ENCODE data around the gene GNAQ.

Gene GNAQ

DNA sequence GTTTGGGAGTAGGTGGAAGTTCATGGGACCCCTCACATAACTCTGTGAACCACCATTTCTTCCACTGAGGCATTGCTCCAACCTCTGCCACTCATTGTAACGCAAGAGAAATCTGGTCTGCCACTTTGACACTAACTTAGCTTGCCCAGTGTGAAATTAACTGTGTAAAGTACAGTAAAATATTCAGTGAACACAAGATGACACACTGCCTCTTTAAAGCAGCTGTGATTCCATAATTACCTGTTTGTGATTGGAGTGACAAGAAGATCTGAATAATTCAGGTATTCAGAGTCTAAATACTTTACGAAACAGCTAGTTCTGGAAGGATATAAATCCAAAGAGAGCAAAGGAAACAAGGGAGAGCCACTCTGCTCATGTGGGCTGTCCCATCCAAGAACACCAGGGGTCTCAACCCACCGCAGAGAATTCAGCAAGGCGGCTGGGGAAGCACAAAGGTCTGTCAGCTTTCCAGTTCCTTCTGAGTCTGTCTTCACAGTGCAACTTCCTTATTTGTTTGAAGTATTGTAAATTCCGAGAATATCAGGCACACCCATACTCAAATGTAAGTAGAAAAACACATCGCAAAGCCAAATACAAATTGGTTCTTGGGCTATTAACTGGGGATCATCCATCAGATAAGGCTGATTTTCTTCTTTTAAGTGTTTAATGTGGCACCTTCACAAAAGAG, 86.9 kb downstream of the GNAQ start:
- DNase-seq (ENCODE audit: low read depth), result no peak

DNA sequence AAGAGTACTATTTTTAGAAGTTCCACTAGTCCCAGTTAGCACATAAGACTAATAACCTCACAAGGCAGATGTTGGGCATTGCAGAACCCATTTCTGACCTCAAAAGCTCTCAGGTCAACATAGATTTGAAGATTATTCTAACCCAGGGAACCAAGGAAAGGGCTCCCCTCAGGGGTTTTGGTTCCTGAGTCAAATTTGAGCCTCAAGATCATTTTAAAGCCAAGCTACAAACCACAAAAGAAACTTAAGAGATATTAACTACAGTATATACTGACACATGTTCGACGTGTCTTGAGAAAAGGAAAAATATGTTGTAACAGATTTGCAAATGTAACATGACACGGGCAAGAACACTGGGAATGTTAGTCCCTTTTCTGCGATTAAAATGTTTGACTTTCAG, 88.6 kb downstream of the GNAQ start:
- DNase-seq (ENCODE audit: low read depth), result peak; percentile 34

DNA sequence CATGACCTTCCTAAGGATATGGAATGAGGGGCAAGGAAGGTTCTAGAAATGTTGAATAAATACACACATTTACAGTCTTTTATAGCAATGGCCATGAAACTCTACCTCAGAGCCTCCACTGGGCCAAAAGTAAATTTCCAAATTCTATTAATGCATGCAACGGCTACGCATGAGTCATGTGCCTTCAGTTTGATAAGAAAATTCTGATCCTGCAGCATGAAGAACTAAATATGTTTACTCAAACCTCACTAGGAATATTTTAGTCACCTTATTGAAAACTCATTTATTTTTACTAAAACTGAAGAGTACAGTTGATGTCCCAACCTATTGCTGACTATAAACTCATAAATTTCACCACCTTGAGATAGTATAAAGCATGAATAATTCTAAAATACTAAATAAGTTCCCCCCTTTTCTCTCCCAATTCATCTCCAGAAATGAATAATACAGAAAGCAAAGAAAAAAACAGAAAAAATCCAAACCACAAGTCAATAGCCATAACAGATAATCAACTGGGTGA, 92.4 kb downstream of the GNAQ start:
- no peak for DNase-seq (ENCODE audit: low read depth)

DNA sequence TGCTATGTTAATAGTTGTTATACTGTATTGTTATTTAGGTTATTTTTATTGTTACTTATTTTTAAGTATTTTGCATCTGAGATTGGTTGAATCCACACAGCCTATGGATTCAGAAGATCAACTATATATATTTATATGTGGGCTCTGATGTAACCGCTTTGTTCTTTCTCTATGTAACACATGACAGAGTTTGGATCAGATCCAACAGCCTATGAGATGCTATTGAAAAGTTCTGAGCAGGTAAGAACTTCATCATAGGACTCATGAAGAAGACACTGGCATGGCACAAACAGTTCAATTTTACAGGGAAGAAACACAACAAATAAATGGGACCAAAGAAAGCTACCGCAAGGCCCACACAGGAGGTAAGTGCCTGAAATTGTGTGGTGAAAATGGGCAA, 93.4 kb downstream of the GNAQ start:
- no peak for DNase-seq (ENCODE audit: low read depth)

DNA sequence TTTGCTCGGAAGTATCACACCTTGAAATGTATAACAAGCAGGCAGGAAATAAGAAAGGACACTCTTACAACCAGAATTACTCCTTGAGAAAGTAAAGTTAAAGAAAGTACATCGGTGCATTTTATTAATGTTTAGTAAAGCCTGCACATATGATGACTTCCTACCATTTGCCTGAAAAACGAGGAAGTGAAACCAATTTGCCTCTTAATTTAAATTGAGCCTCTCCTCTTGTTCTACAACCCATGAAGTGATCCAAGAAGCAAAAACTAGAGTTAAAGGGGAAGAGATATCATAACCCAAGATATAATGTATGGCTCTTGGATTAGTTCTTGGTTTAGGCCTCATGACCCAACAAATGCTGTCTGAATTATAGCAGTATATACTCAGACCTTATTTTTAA, 95.6 kb downstream of the GNAQ start:
- DNase-seq (ENCODE audit: low read depth), result no peak

DNA sequence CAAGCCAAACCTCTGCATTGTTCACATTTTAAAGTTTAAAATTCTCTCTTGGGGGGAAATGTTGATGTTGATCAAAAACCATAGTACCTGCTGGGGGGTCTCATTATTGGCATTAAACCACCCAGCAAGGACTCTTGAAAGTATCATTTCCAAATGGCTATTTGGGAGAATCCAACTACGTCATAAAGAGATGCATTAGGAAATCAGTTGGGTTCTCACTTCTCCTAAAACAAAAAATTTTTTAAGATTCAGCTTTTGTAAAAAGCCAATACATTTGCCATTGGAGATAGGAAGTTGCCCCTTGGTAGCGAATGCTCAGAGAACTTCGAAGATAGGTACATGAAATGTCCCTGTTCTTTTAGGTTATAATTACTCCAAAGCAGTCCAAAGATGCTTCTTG, 96.4 kb downstream of the GNAQ start:
- no peak for DNase-seq (ENCODE audit: low read depth)

DNA sequence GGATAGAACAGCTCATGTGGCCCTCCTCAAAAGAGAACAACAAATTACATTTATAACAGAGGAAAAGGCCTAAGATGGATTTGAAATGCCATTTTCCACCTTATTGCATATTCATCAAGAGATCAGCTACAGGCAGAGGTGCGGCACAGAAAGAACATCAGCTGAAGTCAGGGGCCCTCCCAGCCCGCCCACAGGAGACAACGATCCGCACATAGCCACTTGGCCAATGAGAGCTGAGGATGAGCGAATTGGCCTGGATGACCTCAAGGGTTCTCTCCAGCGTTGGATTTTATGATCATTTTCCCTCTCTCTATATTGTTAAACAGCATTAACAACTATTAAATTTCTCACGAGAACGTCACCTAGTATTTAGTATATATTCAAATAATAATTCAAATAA, 97.6 kb downstream of the GNAQ start:
- no peak for DNase-seq (ENCODE audit: low read depth)

DNA sequence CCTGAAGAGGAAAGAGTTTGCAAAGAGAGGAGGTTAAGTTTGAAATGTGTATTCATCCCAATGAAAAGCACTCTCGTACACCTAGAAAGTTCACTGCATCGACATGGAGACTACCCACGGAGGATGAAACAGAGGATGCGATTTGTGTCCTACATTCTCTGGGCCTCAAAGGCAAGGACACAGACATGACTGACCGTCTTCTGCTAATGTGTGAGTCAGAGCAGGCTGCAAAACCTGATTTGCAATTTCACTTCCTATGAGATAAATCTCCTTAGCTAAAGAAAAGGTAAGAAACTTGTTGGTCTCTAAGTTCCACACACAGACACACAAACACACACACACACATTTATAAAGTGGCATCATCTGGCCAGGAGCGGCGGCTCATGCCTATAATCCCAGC, 98.6 kb downstream of the GNAQ start:
- DNase-seq (ENCODE audit: low read depth), result no peak

DNA sequence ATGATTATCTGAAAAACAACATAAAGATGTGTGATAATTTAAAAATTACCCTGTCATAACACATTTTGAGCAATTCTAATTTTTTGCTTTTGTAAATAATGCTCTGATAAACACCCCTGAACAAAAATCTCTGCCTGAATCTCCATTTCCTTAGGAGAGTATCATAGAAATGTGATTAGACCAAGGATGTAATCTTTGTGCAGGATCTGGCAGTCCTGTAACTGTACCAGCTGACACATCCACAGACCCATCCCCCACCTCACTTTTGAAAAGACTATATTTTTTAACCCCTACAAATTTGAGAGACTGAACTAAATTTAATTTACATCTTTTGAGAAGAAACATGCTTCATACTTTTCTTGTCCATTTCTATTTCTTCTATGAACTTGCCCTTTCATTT, 101.7 kb downstream of the GNAQ start:
- DNase-seq (ENCODE audit: low read depth), result no peak

DNA sequence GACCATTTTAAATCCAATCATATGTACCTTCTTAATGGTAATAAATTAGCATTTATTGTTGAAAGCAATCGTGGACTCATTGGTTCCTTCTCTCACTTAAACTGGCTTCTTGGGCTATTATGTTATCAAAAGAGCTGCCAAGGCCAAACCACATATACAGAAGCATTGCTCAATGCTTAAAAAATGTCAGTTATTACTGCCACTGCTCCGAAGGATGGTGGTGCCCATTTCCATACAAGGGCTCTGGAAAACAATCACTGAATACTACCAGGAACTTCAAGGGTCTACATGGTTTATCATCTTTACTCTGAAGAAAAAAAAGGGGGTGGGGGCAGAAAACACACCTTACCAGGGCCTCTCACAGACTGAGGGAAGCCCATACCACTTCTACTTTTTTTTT, 104.3 kb downstream of the GNAQ start:
- DNase-seq (ENCODE audit: low read depth), result peak; percentile 71

DNA sequence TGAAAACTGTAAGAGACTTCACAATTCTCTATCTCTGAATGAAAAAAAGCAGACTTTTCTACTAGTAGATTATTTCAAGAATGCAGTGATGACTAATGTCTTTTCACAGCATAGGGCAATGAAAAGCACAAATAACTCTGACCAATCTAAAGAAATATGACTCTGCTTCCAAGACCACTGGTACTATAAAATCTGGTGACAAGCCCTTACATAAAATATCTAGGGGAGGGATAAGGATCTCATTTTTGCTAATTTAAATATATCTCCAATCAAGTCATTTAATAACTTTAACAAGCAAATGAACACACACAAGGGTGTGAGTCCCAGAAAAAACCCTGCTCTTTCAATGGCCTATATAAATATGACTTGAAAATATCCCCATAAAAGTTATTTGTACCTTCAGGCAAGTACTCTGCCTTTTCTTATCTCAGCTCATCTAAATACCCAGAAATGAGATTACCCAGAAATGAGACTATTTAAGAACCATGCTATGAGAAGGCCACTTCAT, 105.2 kb downstream of the GNAQ start:
- peak; percentile 43 for DNase-seq (ENCODE audit: low read depth)

DNA sequence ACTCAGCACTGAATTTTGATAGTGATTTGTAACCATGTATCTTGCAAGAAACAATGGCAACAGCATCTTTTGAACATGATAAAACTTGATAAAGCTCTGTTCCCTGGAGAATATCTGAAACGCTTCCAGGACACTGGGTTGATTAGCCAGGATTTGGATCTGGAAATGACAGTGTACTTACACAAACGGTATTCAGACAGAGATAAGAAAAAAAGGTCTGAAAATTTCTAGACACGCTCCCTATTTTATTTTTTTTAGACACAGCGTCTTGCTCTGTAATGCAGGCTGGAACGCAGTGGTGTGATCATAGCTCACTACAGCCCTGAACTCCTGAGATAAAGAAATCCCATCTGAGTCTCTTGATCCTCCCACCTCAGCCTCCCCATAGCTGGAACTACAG, 109.0 kb downstream of the GNAQ start:
- DNase-seq (ENCODE audit: low read depth), result no peak

DNA sequence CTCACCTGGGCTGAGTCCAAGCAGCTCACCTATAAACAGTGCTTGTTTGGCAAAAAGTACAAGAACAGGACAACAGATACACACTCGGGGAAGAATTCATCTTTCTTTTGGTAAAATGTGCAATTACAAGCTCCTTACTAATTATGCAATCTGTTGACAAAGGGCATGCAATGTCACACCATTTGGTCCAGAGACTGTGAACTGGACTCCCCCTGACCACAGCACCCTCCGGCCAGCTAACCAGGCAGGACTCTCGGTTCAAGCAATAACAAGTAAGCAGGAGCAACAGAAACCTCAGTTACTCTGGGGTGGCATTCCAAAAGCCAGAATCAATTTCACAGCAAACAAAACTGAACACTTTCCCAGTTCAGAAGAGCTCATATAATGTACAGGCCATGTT, 113.8 kb downstream of the GNAQ start:
- no peak for DNase-seq (ENCODE audit: low read depth)

DNA sequence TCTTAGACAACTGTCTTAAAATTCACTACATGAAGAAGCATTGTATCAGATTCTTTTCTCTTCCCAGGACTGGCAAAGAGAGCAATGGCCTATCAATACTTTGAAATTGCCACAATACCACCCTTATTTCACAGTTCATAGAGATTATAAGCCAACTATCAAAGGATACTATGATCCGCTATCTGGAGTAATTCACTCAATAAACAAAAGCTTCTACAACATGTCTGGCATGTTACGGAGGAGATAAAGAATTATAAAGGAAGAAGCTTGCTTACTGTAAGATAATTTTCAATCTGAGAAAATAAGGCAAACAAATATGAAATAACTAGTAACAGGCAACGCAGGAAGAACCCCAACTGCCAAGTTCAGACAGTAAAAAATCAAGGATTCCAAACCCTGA, 114.8 kb downstream of the GNAQ start:
- no peak for DNase-seq (ENCODE audit: low read depth)

DNA sequence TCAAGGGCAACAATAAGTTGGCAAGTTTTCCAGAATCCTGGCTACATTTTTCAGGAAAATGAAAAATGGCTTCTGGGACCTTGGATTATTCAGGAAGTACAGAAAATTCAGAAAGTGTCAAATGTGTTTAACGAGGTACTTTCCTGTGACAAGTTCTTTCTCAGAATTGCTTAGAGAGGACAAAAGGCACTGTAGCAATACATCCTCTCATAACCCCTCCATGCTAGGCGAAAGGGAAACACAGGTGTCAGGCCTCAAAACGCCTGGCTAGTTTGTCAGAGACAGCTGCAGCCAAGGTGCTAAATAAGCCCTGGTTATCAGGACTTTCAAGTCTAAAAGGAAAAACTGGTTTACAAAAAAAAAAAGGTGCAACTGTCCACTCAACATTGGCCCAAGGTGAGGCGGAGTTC, 115.2 kb downstream of the GNAQ start:
- DNase-seq (ENCODE audit: low read depth), result no peak

DNA sequence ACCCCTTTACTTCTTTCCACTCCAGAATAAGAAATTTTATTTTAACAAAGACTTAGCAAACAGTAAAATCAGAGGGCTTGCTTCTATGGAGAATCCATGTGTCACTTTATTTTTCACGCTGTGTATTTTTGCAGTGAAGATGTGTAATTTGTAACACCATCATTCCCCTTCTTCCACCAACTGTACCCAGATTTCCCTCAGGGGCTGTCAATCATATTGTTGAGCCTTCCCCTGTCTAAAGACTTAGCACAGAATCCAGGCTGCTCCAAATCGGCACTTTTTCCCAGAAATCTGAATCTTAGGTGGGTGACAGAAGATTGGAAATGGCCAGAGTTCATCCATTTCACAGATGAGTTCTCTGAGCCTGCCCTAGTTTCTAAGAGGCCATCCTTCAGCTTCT, 115.9 kb downstream of the GNAQ start:
- DNase-seq (ENCODE audit: low read depth), result no peak

DNA sequence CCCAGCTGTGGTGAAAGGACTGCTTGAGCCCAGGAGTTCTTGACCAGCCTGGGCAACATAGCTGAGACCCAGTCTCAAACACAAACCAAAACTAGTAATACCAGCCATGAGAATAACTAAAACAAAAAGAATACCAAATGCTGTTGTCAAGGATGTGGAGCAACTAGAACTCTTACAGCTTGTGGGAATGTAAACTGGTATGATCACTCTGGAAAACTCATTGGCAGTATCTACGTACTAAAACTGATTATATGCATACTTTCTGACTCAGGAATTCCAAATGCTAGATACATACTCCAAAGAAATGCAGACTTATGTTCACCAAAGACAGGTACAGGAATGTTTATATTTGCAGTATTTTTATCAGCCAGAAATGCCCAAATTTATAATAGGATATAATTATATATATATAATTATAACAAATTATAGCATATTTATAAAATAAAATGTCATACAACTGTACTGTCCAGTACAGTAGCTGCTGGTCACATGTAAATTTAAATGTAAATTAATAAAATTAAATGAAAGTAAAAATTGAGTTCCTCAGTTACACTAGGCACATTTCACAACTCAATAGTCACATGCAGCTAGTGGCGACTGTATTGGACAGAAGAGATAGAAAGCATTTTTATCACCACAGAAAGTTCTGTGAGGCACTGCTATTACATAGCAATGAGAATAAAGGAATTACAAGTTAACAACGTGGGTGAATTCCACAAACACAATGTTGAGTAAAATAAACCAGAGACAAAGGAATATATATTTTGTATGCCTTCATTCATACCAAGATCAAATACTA, 118.5 kb downstream of the GNAQ start:
- DNase-seq (ENCODE audit: low read depth), result no peak

DNA sequence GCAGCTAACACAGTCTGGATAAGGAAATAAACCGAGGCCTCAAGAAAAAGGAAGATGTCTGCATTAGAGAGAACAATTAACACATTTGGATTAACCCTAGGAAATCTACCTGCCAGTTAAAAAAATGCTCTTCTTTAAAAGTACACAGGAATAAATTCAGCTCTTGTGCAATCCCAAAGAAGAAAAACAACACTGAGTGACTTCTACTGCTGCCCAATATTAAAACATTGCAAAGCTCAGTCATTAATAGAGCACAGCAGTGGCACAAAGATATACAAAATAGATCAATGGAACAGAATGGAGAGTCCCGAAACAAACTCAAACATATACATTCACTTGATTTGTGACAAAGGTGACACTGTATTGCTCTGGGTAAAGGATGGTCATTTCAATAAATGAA, 119.7 kb downstream of the GNAQ start:
- no peak for DNase-seq (ENCODE audit: low read depth)

DNA sequence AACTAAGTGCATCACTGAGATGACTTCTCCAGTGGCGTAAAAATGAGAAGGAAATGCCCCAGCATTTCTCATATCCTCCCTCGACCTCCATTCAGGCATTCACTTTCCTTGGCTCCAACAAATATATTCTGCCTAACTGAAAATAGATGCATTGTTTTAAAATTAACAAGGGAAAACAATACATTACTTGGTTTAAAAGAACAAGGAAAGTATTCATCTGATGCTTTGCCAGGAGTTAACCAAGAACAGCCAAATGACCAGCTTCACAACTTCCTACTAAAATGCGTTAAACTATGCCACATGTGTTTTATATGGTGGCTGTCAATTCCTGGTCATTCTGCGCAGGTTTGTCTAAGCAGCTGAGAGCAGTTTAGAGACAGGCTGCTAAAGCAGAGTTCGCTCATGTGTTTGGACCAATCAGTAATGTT, 121.4 kb downstream of the GNAQ start:
- peak; percentile 18 for DNase-seq (ENCODE audit: low read depth)

DNA sequence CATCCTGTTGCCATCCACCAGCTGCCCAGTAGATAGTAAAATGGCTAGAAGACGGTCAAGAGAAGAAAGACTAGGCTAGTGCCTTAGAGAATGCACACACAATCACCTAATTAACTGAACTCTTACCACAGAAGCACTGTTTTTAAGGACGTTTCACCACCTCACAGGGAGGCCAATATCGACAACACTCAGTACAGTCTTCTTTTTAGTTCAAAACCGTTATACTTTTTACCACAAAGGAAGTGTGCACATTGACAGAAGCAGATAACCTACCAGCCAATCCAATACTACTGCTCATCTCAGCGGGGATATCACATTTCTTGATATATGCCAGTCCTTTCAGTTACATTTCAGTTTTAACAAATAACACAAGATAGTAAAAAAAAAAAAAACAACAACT, 122.3 kb downstream of the GNAQ start:
- no peak for DNase-seq (ENCODE audit: low read depth)

DNA sequence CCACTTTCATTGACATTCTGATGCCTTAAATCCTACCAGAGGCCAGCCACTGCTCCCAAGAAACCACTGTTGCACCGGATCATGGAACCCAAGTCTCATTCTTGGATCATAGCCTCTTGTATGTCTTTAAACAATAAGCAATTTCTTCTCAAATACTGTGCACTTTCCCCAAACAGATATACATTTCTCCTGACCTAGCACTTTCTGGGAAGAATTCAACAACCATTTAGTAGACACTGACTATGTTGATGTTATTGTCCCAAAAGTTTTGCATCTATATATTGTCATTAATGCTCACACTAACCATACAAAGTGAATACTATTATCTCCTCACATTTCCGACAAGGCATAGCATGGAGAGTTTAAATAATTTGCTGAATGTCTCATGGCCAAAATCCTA, 123.3 kb downstream of the GNAQ start:
- DNase-seq (ENCODE audit: low read depth), result no peak

DNA sequence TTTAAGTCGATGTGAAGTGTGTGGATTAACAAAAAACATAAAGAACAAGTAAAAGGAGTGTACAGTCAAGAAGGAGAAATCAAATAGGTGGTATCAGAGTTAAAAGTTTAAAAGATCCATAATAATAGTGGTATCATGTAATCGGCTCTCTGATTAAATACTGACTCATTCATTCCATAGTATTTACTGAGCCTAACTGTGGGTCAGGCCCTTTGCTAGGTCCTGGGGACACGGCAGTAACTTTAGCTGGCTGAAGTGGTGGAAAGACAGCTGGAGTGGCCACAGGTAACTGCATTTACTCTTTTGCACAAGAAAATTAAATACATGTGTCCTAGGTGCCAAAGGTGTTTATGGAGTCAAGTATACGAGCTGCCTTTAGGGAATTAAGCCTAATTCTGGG, 124.0 kb downstream of the GNAQ start:
- DNase-seq (ENCODE audit: low read depth), result no peak

DNA sequence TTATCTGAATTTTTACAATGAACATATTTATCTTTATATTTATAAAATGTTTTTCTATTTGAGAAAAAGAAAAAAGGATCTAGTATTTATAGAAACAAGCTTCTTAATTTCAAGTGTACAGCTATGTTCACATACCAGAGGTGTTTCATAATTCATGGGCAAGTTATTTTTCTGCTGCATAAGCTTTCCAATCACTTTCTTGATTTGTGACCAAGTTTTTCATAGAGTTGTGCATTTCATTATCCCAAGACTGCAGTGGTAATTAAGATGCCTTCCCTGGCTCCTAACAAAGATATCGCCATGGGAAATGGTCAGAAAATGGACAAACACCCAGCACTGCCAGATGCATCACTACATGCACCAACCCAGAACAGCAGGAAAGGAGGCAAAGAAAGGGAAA, 124.6 kb downstream of the GNAQ start:
- peak; percentile 60 for DNase-seq (ENCODE audit: low read depth)
